ENCODE data around the gene CPSF3. TPM values are rescaled to one million over a fixed set of nuclear protein-coding genes. Genes with fewer than 3 reads are reported as not detected.

Gene CPSF3
- total and polyA plus RNA-seq, 2 of the 8 experiments (the other 6 are each of a cell fraction or from before 2014, with no cell fraction given): 44.5 to 93.3 TPM

DNA sequence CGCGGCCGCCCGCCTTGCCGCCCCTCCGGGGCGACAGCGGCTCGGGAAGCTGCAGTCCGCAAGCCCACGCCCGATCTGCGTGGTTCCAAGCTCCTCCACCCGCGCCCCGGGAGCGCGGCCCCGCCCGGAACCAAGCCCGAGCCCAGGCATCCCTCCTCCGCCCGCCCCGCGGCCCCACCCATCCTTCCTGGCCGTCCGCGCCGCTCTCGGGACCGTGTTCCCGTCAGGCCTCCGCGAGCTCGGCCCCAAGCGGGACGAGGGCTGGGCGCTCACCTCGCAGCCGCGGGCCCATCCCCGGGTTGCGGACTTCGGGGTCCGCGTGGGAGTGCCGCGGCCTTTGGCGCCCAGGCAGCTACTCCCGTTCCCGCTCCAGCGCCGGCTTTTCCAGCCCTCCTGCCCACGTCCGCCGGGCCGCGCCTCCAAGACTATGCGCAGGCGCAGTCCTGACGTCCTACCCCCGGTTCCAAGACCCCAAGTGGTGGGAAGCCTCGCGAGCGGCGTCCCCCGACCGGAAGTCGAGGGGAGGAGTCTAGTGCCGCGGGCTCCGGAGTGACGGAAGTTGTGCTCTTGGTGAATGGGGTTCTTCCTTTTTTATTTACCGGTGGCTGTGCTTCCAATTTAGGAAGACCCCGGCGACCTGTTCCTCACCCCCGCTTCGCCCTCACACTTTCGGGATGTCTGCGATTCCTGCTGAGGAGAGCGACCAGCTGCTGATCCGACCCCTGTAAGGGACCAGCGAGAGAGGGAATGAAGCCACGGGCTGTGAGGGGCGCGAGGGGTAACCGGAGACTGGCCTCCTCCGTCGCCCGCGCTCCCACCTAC, at the start of gene CPSF3, which contains the start of gene ITGB1BP1 (continued):
- no peak for TF ChIP-seq RAD21 (IDR thresholded peaks at IDR 0.05 in 1 of 2, conservative IDR thresholded peaks at IDR 0.05 in 1 of 2; ENCODE audit: low read depth in 2 of 2, low read length in 2 of 2)
